NCI-H748 treated with DMSO at 0.1 percent for 48 hours (cell line): ENCODE data around the gene RCC2.

Source experiments
- DNase-seq: peaks from one replicate; lab custom pipeline; 2025; lab: John Stamatoyannopoulos, UW

Gene RCC2

DNA sequence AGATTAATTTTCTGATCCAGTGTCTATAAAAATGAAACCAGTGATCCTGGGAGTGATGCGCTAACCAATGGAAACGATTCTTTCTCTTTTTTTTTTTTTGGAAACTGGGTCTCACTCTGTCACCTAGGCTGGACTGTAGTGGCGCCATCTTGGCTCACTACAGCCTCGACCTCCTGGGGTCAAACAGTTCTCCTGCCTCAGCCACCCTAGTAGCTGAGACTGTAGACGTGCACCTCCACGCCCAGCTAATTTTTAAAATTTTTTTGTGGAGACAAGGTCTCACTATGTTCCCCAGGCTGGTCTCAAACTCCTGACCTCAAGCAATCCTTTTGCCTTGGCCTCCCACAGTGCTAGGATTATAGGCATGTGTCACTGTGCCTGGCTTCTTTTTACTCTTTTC is 3.4 kb upstream of the RCC2 start:
- no peak for DNase-seq

DNA sequence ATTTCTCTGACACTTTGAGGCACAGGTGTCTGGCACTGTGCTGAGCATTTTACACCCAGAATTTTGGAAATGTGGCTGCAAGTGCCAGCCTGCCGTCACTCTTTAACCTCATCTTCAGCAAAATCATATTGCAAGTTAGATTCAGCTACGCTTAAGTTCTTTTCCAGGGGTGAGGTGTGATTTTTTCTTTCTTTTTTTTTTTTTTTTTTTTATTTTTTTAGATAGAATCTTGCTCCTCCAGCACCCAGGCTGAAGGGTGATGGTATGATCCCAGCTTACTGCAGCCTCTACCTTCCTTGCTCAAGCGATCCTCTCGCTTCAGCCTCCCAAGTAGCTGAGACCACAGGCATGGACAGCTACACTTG is 2.5 kb upstream of the RCC2 start:
- DNase-seq: no peak

- DNase-seq: no peak
Observed at GRCh38 chr1:17441265-17441992, 2.0 kb upstream of the RCC2 start.

DNA sequence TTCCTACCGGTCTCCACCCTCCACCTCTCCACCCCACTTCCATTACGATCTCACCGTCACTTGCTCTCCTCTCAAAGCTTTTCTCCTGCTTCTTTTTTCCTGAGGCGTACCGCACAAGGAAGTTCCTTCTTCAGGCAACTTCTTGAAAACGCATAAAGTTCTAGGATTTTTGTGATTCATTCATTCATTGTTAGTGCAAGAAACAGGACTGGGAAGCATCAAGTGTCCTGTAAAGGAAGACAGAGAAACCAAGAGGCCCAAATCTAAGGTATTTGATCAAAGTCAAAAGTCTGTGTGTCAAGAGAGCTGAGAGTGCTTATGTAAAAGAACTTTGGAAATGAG is 1.3 kb upstream of the RCC2 start:
- DNase-seq: no peak

- no peak for DNase-seq
Observed at GRCh38 chr1:17440074-17440826, 773 bp upstream of the RCC2 start.

GRCh38 chr1:17438318-17439249 is 893 bp downstream of the RCC2 start:
- no peak for DNase-seq

GRCh38 chr1:17437580-17438317 is 1.7 kb downstream of the RCC2 start:
- no peak for DNase-seq

- no peak for DNase-seq
Observed at GRCh38 chr1:17437260-17437579, 2.3 kb downstream of the RCC2 start.

- DNase-seq: no peak
Observed at GRCh38 chr1:17436380-17437174, 2.9 kb downstream of the RCC2 start.

DNA sequence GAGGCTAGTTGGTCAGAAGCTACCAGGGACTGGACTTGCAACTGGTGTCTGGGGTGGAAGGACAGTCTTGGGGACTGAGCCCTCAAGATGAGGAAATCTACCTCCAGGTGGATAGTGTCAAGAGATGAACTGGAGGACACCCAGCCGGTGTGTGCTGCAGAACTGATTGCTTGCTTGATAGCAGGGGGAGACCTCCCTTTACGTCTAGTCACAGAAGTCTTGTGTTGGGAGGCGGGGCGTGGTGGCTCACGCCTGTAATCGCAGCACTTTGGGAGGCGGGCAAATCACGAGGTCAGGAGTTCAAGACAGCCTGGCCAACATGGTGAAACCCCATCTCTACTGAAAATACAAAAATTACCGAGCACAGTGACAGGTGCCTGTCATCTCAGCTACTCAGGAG is 4.9 kb downstream of the RCC2 start:
- no peak for DNase-seq

- no peak for DNase-seq
Observed at GRCh38 chr1:17434016-17434415, 5.5 kb downstream of the RCC2 start.

DNA sequence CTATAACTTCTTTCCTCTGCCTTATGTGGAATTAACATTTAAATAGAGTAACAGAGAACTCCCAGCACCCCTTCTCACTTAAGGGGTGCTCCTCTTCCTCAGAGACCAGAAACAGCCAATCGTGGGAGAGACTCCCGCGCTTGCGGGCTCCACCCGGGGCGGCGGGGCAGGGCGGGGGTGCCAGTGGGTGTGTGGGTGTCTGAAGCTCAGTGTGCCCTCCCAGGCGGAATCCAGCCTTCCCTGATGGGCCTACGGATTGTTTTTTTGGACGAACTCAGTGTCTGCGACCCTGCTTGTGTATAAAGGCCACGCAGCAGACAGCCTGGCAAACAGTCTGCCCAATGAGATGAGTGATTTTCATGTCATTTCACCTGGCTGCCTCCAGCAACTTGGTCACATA is 6.2 kb downstream of the RCC2 start:
- no peak for DNase-seq

DNA sequence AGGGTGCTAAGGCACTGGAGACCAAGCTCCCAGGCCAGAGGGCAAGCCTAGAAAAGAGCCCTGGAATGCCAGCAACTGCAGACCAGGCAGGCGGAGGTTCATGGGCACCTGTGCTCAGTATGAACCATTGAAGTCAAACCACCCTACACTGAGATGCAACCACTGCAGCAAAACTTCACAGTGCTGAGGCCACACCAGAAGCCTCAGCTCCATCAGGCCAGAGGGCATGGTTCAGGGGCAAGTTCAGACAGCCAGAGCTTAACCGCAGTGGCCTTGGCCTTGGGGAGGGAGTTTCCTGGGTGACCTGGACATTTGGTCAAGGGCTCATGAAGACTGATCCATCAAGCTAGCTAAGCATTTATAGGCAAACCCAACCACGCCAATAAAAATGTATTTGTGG is 7.1 kb downstream of the RCC2 start:
- DNase-seq: no peak

DNA sequence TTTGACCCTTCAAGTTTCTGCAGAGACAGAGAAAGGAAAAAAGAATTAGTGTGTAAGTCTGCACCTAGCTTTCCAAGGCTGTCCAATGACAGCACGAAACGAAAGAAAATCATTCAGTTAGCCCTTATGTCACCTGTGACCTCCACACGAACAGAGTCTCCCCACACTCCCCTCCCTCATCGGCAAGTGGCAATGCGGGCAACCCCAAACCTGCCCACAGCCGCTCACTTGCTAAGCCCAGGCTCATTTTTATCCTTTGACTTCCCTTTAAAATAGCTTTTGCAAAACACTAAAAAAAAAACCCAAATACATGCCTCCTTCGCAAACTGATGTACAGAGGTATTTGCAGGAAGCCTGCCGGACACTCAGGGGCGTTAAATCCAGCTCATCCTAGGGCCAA is 10.3 kb downstream of the RCC2 start:
- DNase-seq: no peak

- DNase-seq: no peak
Observed at GRCh38 chr1:17427696-17428660, 11.5 kb downstream of the RCC2 start.

DNA sequence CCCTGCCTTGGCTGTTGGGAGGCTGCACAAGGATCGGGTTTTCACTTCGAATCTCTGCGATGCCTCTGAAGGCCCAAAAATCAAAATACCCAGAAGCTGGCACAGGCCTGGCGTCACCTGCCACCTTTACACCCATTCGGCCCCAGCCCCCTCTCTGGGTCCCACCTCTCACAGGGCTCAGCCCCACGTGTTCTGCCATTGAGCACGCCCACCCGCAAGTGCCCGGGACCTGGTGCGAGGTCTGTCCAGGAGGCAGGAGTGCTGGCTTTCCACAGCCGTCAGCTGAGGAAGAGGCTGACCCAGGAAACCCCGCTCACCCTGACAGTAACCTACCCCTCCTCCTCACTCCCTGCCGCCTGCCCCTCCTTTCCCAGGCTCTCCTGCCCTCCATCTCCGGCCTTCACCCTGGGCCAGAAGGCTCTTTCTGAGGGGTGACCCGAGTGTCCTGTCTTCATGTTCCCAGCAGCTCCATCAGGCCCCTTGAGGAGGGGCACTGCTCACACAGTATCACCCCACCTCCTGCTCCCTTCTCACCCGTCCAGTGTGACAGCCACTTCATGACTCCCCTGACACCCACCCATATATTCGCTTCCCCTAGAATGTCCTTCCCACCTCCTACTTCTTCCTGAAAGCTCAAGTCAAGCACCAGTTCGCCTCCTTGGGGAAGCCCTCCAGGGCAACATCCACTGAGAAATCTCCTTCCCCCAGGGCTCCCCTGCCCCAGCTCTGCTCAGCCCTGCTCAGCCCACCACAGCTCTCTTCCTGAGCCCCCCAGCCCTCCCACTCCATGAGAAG is 13.5 kb downstream of the RCC2 start:
- no peak for DNase-seq

DNA sequence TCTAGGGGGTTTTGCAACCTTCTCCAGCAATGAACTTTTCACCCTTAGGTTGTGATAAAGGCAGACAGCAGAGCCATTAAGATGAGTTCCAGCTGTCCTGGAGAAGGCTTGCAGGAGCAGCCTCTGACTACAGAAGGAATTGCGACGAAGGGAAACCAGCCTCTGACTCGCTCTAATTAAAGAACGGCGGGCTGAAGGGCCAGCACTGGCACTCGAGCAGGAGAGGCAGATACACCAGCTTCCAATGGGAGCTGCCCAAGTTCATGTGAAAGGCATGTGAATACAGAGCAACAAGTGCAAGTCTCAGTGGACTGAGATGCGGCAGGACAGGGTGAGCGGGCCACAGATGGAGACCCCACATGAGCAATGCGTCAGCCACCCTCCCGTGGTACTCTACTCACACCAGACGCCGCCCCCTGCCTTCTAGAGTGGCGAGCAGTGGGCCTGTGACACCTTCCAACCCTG is 15.7 kb downstream of the RCC2 start:
- no peak for DNase-seq

GRCh38 chr1:17422461-17422860 is 17.0 kb downstream of the RCC2 start:
- no peak for DNase-seq

DNA sequence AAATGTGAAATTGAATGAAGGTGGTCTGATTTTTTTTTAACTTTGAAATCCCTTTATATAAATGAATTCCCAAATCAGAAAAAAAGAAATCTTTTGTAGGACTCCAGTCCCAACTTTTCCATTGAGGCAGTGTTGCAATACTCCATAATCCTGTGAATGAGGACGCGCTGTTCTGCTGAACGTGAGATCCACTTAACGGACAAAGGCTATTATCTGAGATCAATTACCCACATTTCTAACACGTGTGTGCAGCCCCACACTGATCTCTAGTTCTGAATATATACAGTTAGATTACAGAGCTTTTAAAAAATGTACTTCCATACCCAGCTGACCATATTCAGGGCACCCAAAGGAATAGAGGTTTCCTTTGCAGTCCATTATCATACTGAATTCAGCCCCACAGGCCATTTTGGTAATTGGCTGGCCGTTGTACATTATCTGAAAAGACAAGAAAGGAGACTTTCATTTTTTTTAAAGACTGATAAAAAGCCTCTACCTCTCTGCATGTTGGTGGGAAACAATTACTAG is 19.0 kb downstream of the RCC2 start:
- DNase-seq: no peak
